Mesenchymal stem cell (in vitro differentiated cells and primary cell): Measurements from ENCODE around the gene GABBR2.

ENCODE experiments used
- DNase-seq: peaks from one replicate; pipeline ENCODE4 v3.0.0-alpha.2; 2013
- H2AFZ ChIP-seq: one replicate; pipeline ENCODE4 v1.6.1; 2013; ENCODE audit warnings: low read depth, mild to moderate bottlenecking, control low read depth, inconsistent platforms, low read length, moderate library complexity
- H2AK5ac ChIP-seq: 2 replicates; pipeline ENCODE4 v1.6.1; 2013; ENCODE audit warnings: low read length, moderate library complexity, mild to moderate bottlenecking, inconsistent platforms; ENCODE audit not compliant: severe bottlenecking
- H2BK120ac ChIP-seq: one replicate; pipeline ENCODE4 v1.6.1; 2013; ENCODE audit warnings: low read depth, mild to moderate bottlenecking, inconsistent platforms, low read length, moderate library complexity
- H2BK12ac ChIP-seq, 2 experiments: one replicate each; pipeline ENCODE4 v1.6.1; 2013; ENCODE audit warnings: inconsistent platforms in 2 of 2, low read length in 2 of 2, mild to moderate bottlenecking in 2 of 2, moderate library complexity in 2 of 2, control low read depth in 1 of 2
- H2BK15ac ChIP-seq: one replicate; pipeline ENCODE4 v1.6.1; 2013; ENCODE audit warnings: mild to moderate bottlenecking, low read depth, inconsistent platforms; ENCODE audit not compliant: poor library complexity, severe bottlenecking
- H2BK5ac ChIP-seq: 2 replicates; pipeline ENCODE4 v1.6.1; 2013; ENCODE audit warnings: low read depth, mild to moderate bottlenecking, low read length, control low read depth, inconsistent platforms; ENCODE audit not compliant: poor library complexity, severe bottlenecking
- H3K14ac ChIP-seq, 2 experiments: one replicate each; pipeline ENCODE4 v1.6.1; 2013; ENCODE audit warnings: inconsistent platforms in 2 of 2, low read length in 2 of 2, control low read depth in 1 of 2, mild to moderate bottlenecking in 1 of 2, moderate library complexity in 1 of 2
- H3K18ac ChIP-seq, 2 experiments: one replicate each; pipeline ENCODE4 v1.6.1; 2013; ENCODE audit warnings: inconsistent platforms in 2 of 2, low read length in 2 of 2, control low read depth in 1 of 2, low read depth in 1 of 2, mild to moderate bottlenecking in 1 of 2
- H3K23ac ChIP-seq, 2 experiments: one replicate each; pipeline ENCODE4 v1.6.1; 2013; ENCODE audit warnings: inconsistent platforms in 2 of 2, low read length in 2 of 2, mild to moderate bottlenecking in 2 of 2, moderate library complexity in 2 of 2, control low read depth in 1 of 2
- H3K27ac ChIP-seq: 2 replicates; pipeline ENCODE4 v1.5.1; 2013; ENCODE audit warnings: mild to moderate bottlenecking, moderate library complexity, low read length, control low read depth, inconsistent platforms; ENCODE audit not compliant: poor library complexity, severe bottlenecking
- H3K27me3 ChIP-seq, 2 experiments: 2 replicates each; pipeline versions ENCODE4 v1.6.1 to v1.7.0; 2013; ENCODE audit warnings: low read length in 2 of 2, mild to moderate bottlenecking in 2 of 2, moderate library complexity in 2 of 2, control low read depth in 1 of 2, inconsistent platforms in 1 of 2; ENCODE audit not compliant: control insufficient read depth in 1 of 2, insufficient read depth in 1 of 2
- H3K36me3 ChIP-seq, 2 experiments: 2 replicates each; pipeline versions ENCODE4 v1.6.1 to v1.7.0; 2013; ENCODE audit warnings: low read length in 2 of 2, control low read depth in 1 of 2, inconsistent platforms in 1 of 2, low read depth in 1 of 2, mild to moderate bottlenecking in 1 of 2; ENCODE audit not compliant: insufficient read depth in 2 of 2, control insufficient read depth in 1 of 2
- H3K4ac ChIP-seq, 2 experiments: one replicate each; pipeline ENCODE4 v1.6.1; 2013; ENCODE audit warnings: inconsistent platforms in 2 of 2, low read length in 2 of 2, mild to moderate bottlenecking in 2 of 2, moderate library complexity in 2 of 2, control low read depth in 1 of 2, low read depth in 1 of 2
- H3K4me1 ChIP-seq: 2 replicates; pipeline ENCODE4 v1.6.1; 2013; ENCODE audit warnings: low read depth, low read length, control low read depth; ENCODE audit not compliant: control insufficient read depth, insufficient read depth
- H3K4me2 ChIP-seq: 2 replicates; pipeline ENCODE4 v1.6.1; 2013; ENCODE audit warnings: low read length, mild to moderate bottlenecking, inconsistent platforms; ENCODE audit not compliant: poor library complexity, severe bottlenecking
- H3K4me3 ChIP-seq, 2 experiments: 2 replicates each; pipeline versions ENCODE4 v1.5.1 to v1.7.0; 2013; ENCODE audit warnings: low read length in 2 of 2, mild to moderate bottlenecking in 2 of 2, control low read depth in 1 of 2, low read depth in 1 of 2; ENCODE audit not compliant: insufficient read depth in 1 of 2
- H3K79me1 ChIP-seq: replicated peaks from 2 replicates; pipeline ENCODE4 v1.6.1; 2013; ENCODE audit warnings: mild to moderate bottlenecking, control low read depth, low read length, inconsistent platforms; ENCODE audit not compliant: poor library complexity, severe bottlenecking
- H3K9ac ChIP-seq: 2 replicates; pipeline ENCODE4 v1.7.0; 2013; ENCODE audit warnings: mild to moderate bottlenecking, low read length, moderate library complexity
- H3K9me3 ChIP-seq: 2 replicates; pipeline ENCODE4 v1.7.0; 2013; ENCODE audit warnings: mild to moderate bottlenecking, low read length; ENCODE audit not compliant: control insufficient read depth
- H4K8ac ChIP-seq: one replicate; pipeline ENCODE4 v1.6.1; 2013; ENCODE audit warnings: inconsistent platforms, mild to moderate bottlenecking, low read length, moderate library complexity
- H4K91ac ChIP-seq: one replicate; pipeline ENCODE4 v1.6.1; 2013; ENCODE audit warnings: mild to moderate bottlenecking, low read length, inconsistent platforms
- WGBS: methylation state at CpG from one replicate; pipeline ENCODE4 v1.1.7; 2013; ENCODE audit warnings: mixed read lengths; 5-methylcytosine and 5-hydroxymethylcytosine counted together

The GABBR2 gene

GRCh38 chr9:98556511-98556910 is 152.2 kb downstream of the GABBR2 start:
- no peak overlapping the region for H3K18ac ChIP-seq
- H3K9me3 ChIP-seq = no peaks in the 10 kb centered on the region
- H3K4me2 ChIP-seq = no peak overlapping the region
- H4K8ac ChIP-seq = no peak overlapping the region
- DNase-seq = no peak
- no peak overlapping the region for H4K91ac ChIP-seq
- H2BK120ac ChIP-seq = no peak overlapping the region
- H3K79me1 ChIP-seq = no peaks in the 10 kb centered on the region
- peaks cover under 1% of the 10 kb centered on the region for H3K4me1 ChIP-seq
- H3K27me3 ChIP-seq = peaks cover 0 to 19% of the 10 kb centered on the region in 2 experiments
- no peak overlapping the region for H3K4me3 ChIP-seq
- H2BK12ac ChIP-seq = no peak overlapping the region
- H2AFZ ChIP-seq = no peak overlapping the region
- H3K4ac ChIP-seq = no peak overlapping the region
- H2BK15ac ChIP-seq = no peak overlapping the region
- H3K9ac ChIP-seq = no peak overlapping the region
- no peaks in the 10 kb centered on the region for H3K36me3 ChIP-seq
- no peak overlapping the region for H3K27ac ChIP-seq
- H3K23ac ChIP-seq = no peak overlapping the region
- H2AK5ac ChIP-seq = no peak overlapping the region
- 92% methylated on average over 12 of the region's 12 CpGs for WGBS
- no peak overlapping the region for H3K14ac ChIP-seq
- H2BK5ac ChIP-seq = no peak overlapping the region

DNA sequence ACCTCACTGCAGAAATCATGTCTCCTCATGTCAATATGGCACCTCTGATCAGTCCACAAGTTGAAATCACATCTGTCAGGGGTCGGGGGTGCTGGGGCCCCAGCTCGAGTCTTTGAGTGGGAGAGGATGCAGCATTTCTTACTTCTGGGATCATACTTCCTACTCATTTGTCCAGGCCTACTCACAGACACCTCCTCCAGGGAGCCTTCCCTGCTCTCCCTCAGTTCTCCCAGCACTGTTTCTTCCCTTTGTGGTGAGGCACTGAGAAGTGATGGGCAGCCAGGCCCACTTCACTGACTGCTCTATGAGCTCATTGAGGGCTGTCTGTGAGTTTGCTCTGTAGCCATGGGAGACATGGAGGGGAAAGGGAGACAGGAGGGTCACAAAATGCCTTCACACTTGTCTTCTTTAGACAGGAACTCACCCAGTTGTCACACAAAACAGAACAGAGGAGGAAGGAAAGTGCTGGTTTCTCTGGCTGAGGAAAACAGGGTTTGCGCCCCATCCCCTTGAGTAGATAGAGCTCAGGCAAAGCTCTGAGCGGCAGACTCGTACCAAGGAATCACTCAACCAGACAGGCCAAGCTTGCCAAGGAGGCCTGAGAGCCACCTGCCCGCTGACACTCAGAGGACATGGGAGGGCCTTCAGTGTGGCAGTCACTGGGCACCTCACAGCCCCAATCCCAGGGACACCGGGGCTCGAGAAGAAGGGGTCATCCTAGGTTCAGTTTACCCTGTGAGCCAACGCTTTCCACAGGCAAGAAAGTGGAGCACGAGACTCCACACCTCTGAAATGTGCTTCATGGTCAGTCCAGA is 152.9 kb downstream of the GABBR2 start:
- H2BK5ac ChIP-seq = no peak overlapping the region
- no peak overlapping the region for H3K23ac ChIP-seq
- no peaks in the 10 kb centered on the region for H3K36me3 ChIP-seq
- peaks cover 2% of the 10 kb centered on the region for H3K4me1 ChIP-seq
- no peaks in the 10 kb centered on the region for H3K79me1 ChIP-seq
- no peak overlapping the region for H4K91ac ChIP-seq
- no peak overlapping the region for H2AK5ac ChIP-seq
- no peak overlapping the region for H3K9ac ChIP-seq
- H3K4me3 ChIP-seq = no peak overlapping the region
- H3K18ac ChIP-seq = no peak overlapping the region
- no peak for DNase-seq
- no peak overlapping the region for H3K4ac ChIP-seq
- no peak overlapping the region for H4K8ac ChIP-seq
- H2BK120ac ChIP-seq = no peak overlapping the region
- WGBS = 90% methylated on average over 10 of the region's 10 CpGs
- no peak overlapping the region for H3K27ac ChIP-seq
- no peak overlapping the region for H3K4me2 ChIP-seq
- peak overlapping the region in 1 of 2 experiments; percentile 44 for H3K14ac ChIP-seq
- no peak overlapping the region for H2BK12ac ChIP-seq
- peaks cover 0 to 19% of the 10 kb centered on the region in 2 experiments for H3K27me3 ChIP-seq
- H3K9me3 ChIP-seq = no peaks in the 10 kb centered on the region
- no peak overlapping the region for H2BK15ac ChIP-seq
- H2AFZ ChIP-seq = no peak overlapping the region

- H2BK120ac ChIP-seq = no peak overlapping the region
- no peak overlapping the region for H4K91ac ChIP-seq
- no peak overlapping the region for H2AFZ ChIP-seq
- H2AK5ac ChIP-seq = no peak overlapping the region
- H2BK12ac ChIP-seq = no peak overlapping the region
- no peak overlapping the region for H3K4ac ChIP-seq
- 99% methylated on average over 4 of the region's 5 CpGs for whole genome bisulfite sequencing
- no peak overlapping the region for H2BK15ac ChIP-seq
- no peaks in the 10 kb centered on the region for H3K79me1 ChIP-seq
- no peaks in the 10 kb centered on the region for H3K36me3 ChIP-seq
- no peak for DNase-seq
- peaks cover 2% of the 10 kb centered on the region for H3K4me1 ChIP-seq
- H2BK5ac ChIP-seq = no peak overlapping the region
- no peak overlapping the region for H4K8ac ChIP-seq
- no peak overlapping the region for H3K27ac ChIP-seq
- H3K27me3 ChIP-seq = peaks cover 0 to 23% of the 10 kb centered on the region in 2 experiments
- no peak overlapping the region for H3K9ac ChIP-seq
- no peak overlapping the region for H3K4me2 ChIP-seq
- no peak overlapping the region for H3K14ac ChIP-seq
- H3K18ac ChIP-seq = no peak overlapping the region
- no peaks in the 10 kb centered on the region for H3K9me3 ChIP-seq
- H3K4me3 ChIP-seq = no peak overlapping the region
- H3K23ac ChIP-seq = no peak overlapping the region
These were observed 154.0 kb downstream of the GABBR2 start for GRCh38 chr9:98554752-98555151.

GRCh38 chr9:98552331-98552730 is 156.4 kb downstream of the GABBR2 start:
- Histone ChIP-seq H3K23ac (no peak overlapping the region), H3K27me3 (peaks cover 0 to 20% of the 10 kb centered on the region in 2 experiments), H4K8ac (no peak overlapping the region), H3K4me2 (no peak overlapping the region), H3K27ac (no peak overlapping the region), H2BK15ac (no peak overlapping the region), H2AK5ac (no peak overlapping the region), H3K4ac (no peak overlapping the region), H3K14ac (no peak overlapping the region), H3K4me3 (no peak overlapping the region), H3K36me3 (no peaks in the 10 kb centered on the region), H3K4me1 (peaks cover 2% of the 10 kb centered on the region), H3K9me3 (no peaks in the 10 kb centered on the region), H2AFZ (no peak overlapping the region), H4K91ac (no peak overlapping the region), H2BK12ac (no peak overlapping the region), H3K9ac (no peak overlapping the region), H3K18ac (no peak overlapping the region), H2BK120ac (no peak overlapping the region), H2BK5ac (no peak overlapping the region), H3K79me1 (no peaks in the 10 kb centered on the region)
- peak; percentile 1 for DNase-seq
- WGBS = 86% methylated on average over 8 of the region's 8 CpGs
